ENCODE results near the gene TBKBP1.
"Not testable (repeated sequence)": the region's sequence is repeated elsewhere in the genome, so short reads cannot be mapped to it uniquely, and the experiment has no call there.

Gene TBKBP1

DNA sequence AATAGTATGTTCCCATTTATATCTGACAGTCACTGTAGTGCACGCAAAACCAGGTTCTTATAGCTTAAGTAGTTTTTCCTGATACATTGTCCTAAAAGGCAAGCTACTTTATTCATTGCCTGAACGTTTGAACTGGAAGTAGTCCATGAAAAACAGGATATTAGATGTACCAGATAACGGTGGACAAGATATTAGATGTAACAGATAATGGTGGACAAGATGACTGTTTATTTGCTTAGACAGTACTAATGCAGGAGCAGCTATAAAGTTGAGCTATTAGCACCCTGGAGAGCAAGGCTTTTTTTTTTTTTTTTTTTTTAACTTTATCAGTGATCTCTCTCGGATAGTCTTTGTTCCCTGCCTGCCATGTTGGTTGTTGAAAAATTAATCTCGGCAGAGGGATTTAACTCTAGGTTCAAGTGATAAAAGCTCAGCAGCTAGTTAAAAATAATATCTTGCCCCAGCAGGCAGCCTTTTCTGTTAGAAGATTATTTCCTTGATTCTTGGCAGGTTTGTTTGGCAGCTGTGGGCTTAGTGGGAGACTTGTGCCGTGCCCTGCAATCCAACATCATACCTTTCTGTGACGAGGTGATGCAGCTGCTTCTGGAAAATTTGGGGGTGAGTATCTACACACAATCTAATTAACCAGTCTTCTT, 17.3 kb upstream of the TBKBP1 start:
- in situ Hi-C loops (cut with HindIII; ENCODE audit: low sequenced_read_pairs): no loop called here

DNA sequence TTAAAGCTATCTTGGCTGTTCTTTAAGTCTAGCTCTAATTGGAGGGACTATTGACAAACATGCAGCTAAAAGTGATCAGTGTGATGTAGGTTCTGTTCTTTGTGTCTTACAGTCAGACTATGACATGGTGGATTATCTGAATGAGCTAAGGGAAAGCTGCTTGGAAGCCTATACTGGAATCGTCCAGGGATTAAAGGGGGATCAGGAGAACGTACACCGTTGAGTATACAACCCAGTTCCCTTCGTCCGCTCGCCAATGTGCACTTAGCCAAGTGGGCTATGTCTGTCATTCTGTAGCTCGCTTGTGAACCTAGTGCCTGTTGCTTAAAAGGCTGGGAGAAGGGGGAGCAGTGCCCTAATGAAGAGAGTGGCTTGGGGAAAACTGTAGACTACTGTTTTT, 15.8 kb upstream of the TBKBP1 start:
- in situ Hi-C loops (cut with HindIII; ENCODE audit: low sequenced_read_pairs): no loop called here

DNA sequence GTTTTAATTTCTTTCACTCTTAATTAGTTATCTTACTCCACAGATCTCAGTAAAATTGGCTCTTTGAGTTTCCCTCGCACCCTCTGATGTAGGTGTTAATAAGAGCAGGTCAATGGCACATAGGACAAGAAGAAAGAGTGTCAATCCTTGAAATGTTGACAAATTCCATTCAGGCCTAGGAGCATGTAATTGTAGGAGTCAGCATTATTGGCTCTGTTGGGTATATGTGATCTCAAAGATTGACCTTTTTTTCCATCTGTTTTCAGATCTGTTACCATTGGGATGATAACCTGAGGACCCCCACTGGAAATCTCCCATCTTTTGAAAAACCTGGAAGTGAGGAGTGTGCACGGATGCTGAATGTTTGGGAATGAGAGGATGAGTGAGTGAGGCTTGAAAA, 11.8 kb upstream of the TBKBP1 start:
- in situ Hi-C loops (cut with HindIII; ENCODE audit: low sequenced_read_pairs): no loop called here

DNA sequence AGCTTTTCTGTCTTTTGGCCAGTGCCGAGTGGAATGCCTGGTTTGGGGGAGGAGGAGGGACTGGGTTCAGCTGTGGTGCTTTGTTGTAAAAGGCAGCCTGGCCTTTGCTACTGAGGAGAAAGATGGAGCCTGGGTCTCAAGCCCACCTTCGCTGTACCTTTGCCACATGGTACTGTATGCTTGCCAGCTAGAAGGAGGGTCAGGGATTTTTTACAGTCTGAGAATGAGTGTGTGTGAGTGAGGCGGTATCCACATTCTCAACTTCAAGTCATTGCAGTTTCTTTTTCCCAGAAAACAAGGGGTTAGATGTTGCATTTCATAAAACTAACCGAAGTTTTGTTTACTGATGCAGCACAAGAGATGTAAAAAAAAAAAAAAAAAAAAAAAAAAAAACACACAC, 11.2 kb upstream of the TBKBP1 start:
- in situ Hi-C loops (cut with HindIII; ENCODE audit: low sequenced_read_pairs): not testable (repeated sequence)

DNA sequence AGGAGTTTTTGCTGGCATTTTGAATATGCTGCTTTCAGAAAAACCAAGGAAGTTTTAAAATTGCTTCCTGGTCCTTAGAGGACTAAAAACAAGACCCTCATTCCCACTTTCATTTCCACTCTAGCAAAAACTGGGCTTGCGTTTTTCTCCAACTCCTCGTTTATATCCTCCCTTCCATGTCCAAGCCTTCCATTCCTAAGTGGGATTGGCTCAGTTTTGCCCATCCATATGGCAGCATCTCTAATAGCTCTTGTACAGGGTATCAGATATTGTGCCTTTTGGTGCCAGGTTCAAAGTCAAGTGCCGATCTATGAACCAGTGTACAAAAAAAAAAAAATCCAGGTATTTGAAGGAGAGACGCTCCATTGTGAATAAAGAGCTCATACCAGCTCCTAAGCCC, 9.9 kb upstream of the TBKBP1 start:
- in situ Hi-C loops (cut with HindIII; ENCODE audit: low sequenced_read_pairs): no loop called here

DNA sequence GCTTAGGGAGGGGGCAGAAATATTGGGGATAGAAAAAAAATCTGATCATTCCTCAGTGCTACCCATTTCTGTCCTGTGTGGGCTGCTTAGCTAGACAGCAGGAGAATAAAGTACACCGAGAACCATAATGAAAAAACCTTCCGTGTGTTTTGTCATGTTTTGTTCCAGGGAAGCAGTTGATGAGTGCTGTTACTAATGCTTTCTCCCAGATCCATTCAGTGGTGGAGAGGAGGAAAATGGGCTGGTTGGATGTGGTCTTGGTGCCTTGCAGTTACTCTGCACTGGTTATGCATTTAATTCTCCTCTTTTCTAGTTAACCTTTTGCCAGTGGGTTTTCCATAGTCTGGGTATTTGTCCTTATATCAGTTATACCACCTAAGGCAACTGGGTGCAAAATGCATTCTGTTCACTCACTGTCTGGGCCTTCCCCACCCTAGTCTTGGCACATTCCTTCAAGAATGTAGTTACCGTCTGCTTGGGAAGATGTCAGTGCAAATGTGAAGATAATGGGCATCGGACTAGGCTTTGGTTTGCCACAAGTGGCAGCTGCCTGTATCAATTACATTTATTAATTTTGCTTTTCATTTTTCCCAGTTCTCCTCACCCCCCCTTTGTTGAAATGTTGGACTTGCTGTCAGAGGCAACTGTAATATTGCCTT, 9.3 kb upstream of the TBKBP1 start:
- in situ Hi-C loops (cut with HindIII; ENCODE audit: low sequenced_read_pairs): no loop called here

DNA sequence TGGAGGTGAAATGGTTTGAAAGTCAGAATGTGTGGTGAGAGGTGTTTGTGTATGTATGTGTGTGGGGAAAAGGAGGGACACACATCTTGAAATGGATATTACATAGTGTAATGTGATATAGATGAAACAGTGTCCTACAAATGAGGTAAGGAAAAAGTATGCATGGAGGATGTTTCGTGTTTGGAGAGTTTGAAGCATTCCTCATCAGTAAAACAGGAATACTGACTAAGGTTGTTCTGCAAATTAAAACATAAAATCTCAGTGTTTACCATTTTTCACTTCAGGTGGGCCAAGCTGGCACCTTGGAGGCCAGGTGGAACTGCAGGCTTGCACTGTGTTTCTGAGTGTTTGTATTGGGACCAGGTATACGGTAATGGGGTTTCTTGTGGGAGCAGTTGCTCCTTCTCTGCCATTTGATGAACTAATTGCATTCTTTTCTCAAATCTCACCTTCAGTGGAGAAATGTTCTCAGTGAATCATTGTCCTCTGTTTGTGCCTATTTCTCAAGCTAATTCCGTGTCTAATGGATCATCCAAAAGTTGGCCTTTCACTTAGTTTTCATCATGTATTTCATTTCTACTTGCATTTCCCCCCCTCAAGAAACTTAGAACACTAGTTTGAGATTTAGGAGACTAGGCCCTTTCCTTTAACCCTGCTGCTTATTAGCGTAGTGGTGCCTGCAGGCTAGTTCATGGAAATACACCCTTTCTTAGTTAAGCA, 8.2 kb upstream of the TBKBP1 start:
- in situ Hi-C loops (cut with HindIII; ENCODE audit: low sequenced_read_pairs): no loop called here

DNA sequence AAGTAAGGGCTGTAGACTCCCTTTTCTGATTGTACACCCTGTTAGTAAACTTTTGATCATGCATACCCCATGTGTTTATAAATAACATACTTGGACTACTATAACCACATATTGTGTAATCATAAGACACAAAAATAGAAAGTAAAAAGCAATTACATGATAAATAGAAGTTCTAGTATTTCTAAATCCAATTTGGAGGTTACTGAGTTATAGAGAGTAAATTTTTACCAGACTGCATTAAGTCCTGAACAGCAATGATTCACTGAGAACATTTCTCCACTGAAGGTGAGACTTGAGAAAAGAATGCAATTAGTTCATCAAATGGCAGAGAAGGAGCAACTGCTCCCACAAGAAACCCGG, 7.7 kb upstream of the TBKBP1 start:
- in situ Hi-C loops (cut with HindIII; ENCODE audit: low sequenced_read_pairs): no loop called here

DNA sequence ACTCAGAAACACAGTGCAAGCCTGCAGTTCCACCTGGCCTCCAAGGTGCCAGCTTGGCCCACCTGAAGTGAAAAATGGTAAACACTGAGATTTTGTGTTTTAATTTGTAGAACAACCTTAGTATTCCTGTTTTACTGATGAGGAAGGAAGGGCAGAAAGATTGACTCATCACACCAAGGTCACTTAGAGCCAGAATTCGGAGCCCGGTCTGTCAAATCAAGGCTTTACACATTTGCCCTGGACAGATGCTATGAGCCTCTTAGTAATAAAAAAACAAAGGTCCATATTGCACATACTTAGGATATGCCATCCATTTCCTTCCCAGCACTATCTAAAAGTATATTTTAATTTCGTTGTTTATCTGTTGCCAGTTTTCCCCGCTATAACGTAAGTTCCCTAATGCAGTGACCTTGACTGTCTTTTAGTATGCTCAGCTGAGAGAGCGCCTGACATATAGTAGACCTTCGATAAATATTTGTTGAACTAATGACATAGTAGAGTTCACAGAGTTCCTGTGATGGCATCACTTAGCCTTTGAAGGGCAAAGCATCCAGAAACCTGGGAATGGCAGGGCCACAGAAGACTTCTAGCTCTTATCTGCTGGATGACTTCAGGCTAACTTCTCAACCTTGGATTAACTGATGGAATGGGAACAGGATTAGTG, 7.2 kb upstream of the TBKBP1 start:
- in situ Hi-C loops (cut with HindIII; ENCODE audit: low sequenced_read_pairs): no loop called here

DNA sequence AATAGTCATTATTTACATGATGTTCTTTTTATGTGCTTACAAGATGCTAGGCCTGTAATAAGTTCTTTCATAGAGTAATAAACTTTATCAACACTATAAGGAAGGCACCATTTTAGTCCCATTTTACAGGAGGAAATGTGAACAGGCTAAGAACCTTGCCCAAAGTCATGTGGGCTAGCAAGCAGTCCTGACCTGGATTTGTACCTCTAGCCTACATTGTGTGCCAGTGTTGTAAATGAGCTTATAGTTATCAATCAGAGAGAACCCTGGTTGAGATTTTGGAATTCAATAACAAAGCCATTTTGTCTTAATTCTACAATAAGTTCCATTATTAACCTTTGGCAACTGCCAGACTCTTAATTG, 6.7 kb upstream of the TBKBP1 start:
- in situ Hi-C loops (cut with HindIII; ENCODE audit: low sequenced_read_pairs): no loop called here

DNA sequence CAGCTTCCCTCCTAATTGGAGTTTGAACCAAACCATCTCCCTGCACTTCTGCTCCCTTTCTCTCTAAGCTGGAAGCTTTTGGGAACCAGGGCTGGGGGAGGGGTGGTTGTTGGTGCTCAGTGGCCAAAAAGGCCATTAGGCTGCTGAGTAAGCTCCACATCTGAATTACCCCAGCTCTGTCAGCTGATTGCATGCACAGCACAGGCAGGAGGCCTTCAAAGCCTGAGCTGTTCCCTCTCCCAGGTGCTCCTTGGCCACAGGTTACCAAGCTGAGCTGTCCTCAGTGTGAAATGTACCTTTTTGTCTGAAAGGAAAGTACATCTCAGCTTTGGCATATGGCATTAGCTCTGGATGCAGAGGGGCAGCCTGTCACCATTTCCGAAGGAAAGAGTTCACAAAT, 6.2 kb upstream of the TBKBP1 start:
- in situ Hi-C loops (cut with HindIII; ENCODE audit: low sequenced_read_pairs): no loop called here

DNA sequence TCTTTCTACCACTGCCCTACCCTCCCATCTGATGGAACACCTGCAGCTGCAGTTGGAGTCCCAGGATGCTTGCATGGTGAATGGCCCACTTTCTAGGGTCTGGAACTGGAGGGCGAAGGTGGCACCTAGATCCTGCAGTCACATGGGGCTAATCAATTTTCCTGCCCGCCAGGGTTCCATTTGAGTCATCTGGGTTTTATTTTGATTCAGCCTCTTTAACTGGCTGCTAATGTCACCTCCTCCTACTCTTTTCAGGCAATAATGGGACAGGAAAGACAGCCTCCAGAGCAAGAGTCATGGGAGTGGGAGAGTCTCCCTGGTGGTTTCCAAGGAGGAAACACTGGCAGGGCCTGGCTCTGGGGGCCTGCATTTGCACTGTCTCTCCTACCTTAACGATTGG, 3.8 kb upstream of the TBKBP1 start:
- in situ Hi-C loops (cut with HindIII; ENCODE audit: low sequenced_read_pairs): no loop called here

DNA sequence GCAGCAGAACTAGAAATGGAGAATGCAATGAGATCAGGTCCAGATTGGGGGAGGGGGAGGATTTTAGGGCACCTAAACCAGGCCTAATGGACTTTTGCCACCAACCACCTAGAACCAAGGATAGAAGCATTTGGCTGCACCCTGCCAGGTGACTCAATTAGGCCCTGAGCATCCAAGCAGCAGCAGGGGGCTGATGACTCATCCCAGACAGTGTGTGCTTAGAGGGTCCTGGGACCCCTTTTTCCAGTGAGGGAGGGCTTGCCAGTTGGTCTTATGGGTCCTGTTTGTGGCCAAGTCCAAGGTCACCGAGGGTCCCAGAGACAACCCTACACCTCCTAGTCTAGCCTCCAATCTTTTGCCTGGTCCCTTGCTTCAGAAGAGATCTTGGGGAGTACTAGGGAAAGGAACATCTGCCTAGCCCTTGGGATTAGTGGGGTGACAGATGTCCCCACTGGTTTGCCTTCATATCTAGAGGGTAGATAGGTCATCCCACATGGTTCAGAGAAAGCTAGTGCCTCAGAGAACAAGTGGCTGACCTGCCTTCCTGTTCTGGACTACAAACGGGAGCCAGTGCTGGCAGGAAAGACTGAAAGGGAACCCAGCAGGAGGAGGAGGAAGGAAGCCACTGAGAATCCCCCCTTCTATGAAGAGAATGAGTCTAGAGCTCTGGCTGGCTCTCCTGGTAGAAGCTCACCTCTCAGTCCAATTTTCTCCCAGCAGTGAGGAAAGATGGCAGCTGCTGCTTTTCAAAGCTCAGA, 1.6 kb upstream of the TBKBP1 start:
- in situ Hi-C loops (cut with HindIII; ENCODE audit: low sequenced_read_pairs): no loop called here

DNA sequence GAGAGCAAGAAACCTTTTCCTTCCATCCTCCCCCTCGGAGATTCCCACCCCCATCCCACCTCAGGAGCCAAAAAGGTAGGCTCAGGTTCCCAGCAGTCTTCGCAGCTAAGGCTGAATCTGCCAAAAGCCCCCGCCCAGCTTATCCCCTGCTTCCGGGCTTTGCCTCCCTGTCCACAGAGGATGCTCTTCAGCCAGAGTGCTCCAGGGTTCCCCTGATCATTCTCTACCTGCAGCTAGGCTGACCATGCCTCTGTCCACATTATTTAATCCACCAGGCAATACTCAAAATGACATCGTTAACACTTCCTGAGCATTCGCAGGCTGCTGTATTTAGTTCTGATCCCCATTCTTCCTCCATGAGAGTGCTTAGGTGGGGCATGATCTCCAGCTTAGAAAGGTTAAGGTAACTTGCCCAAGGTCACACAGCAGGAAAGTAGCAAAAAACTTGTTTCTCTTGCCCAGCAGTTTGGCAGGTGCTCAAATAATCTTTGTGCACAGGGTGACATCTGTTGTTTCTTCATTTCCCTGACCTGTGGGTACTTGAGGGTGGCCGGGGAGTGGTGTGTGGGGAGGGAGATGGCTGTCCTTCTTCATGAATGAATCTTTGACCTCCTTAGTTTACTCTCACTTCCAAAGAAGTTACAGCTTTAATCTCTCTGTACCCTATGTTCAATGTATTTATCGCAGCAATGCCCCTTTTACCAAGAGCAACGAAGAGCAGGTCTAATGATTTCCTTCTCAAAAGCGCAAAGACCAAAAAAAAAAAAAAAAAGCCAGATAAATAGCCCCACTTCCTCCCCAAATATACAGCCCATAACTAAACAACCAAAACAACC, 848 bp upstream of the TBKBP1 start:
- in situ Hi-C loops (cut with HindIII; ENCODE audit: low sequenced_read_pairs): no loop called here

DNA sequence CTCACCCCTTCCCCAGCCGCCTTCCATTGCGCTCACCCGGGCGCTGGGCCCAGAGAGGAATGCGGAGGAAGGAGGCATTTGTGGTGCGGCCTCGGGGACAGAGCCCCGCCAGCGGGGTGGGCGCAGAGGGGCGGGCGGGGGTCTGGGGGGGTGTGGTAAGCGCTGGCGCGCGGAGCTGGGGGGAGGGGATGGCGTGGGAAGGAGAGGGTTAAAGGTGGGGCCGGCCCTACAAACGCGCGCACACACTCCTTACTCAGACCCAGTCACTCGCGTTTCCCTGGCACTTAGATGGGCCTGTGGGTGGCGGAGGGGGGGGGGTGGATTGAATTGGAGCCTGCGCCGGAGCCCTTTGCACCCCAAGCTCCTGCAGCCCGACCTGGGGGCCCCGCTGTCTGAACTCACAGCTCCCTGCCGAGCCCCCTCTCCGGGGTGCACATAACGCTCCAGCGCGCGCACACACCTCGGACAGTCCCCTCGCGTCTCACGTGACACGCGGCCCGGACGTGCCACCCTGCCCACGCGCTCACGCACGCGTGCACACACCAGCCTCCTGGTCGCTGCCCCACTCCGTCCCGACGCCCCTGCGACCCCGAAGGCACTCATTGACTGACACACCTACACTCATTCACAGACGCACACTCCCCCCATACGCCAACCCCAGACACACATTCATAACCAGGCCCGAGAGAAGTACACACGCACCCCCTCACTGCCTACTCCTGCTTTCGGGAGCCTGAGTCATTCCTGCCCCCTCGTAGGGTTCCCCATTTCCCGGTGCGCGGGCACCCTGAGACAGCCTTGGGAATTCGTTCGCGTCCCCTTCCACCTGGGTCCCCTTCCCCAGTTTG, 844 bp downstream of the TBKBP1 start:
- in situ Hi-C loops (cut with HindIII; ENCODE audit: low sequenced_read_pairs): no loop called here

DNA sequence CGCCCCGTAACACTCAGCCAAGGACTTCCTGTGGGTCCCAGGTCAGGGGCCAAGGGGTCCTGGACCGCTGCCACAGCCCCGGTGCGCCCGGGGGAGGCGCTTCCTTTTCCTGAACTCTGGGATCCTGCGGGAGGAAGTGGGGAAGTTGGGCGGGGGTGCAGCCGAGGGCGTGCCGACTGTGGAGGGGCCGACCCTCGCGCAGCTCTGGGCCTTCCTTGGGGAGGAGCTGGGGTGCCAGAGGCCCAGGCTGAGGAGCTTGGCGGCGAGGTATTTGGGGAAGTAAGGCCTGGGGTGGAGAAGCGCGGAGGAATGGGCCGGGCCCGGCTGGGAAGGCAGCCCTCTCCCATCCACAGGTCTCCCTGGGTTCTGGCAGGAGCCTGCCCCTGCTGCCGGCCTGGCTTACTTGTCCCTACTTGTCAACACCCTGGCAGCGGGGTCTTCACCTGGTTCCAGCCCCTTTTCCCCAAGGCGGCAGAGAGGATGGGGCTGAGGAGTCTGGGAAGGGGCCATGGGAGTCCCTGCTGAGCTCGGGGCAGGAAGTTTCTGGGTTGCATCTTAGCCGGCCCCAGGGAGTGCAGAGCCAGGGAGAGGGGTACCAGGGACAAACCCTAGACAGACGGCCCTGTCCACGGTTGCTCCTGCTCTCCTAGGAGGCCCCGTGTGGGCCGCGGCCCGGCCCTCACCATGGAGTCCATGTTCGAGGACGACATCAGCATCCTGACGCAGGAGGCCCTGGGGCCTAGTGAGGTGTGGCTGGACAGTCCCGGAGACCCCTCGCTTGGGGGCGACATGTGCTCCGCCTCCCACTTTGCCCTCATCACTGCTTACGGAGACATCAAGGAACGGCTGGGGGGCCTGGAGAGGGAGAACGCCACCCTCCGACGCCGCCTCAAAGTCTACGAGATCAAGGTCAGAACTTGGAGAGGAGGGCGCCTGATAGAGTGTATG, 1.7 kb downstream of the TBKBP1 start:
- in situ Hi-C loops (cut with HindIII; ENCODE audit: low sequenced_read_pairs): no loop called here

DNA sequence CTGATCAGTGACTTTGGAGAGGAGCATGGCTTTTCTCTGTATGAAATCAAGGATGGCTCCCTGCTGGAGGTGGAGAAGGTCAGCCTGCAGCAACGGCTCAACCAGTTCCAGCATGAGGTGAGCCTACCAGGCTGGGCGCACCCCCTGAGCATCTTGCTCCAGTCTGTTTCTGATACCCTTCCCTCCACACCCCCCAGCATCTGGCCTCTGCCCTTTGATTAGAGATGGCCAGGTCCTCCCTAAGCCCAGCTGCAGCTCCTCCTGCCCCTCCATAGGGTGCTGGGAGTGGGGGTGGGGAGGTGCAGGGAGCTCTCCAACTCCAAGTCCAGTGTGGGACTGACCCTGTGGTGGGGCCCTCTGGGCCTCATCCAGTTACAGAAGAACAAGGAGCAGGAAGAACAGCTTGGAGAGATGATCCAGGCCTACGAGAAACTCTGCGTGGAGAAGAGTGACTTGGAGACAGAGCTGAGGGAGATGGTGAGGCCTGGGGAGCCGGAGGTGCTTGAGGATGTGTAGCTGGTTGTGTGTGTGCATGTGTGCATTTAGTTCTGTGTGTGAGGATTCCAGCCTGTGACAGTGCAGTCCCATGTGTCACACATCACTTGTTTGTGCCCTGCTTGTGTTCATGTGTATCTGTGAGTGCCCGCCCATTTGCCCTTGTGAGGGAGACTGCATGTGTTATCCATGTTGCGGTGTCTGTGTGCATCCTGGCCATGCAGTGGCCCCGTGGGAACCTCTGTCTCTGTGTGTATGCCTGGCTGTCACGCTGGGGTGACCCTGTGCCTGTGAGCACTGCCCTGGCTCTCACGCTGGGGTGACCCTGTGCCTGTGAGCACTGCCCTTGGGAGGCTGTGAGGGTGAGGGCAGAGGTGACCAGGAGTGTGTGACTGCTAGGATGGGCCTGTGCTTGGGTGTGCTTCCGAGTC, 3.0 kb downstream of the TBKBP1 start:
- in situ Hi-C loops (cut with HindIII; ENCODE audit: low sequenced_read_pairs): no loop called here

Measured in endothelial cell of hepatic sinusoid (primary cell).